ENCODE measurements around the gene ZNF497. TPM values are rescaled to one million over a fixed set of nuclear protein-coding genes. Genes with fewer than 3 reads are reported as not detected.

The ZNF497 gene
- polyA plus RNA-seq, 1 of the 3 experiments (the other 2 are of a cell fraction) = 1.1 TPM

- no peak for DNase-seq
- Histone ChIP-seq H3K27ac (ENCODE audit: low read depth in 2 of 2, low read length in 1 of 2) (peak overlapping the region in 1 of 2 experiments; percentile 31; a peak in 1 of 4 replicates), H3K27me3 (ENCODE audit: insufficient read depth) (no peaks in the 10 kb centered on the region), H3F3A (replicated peaks; ENCODE audit: insufficient read depth) (no peaks in the 10 kb centered on the region), H3K79me2 (ENCODE audit: insufficient read depth) (peaks cover 46% of the 10 kb centered on the region), H3K9me2 (no peaks in the 10 kb centered on the region), H3K9me3 (no peaks in the 10 kb centered on the region), H3K4me1 (ENCODE audit: control insufficient read depth in 1 of 2, insufficient read depth in 2 of 2, low read depth in 1 of 2, low read length in 1 of 2) (peaks cover 0 to 15% of the 10 kb centered on the region in 2 experiments; a peak in 1 of 4 replicates), H4K20me1 (ENCODE audit: insufficient read depth) (no peaks in the 10 kb centered on the region), H3K4me3 (ENCODE audit: low read depth in 2 of 2, low read length in 1 of 2) (no peak overlapping the region), H3K36me3 (replicated peaks in 1 of 2; ENCODE audit: control insufficient read depth in 1 of 2, insufficient read depth in 2 of 2, low read length in 1 of 2) (peaks cover 7 to 9% of the 10 kb centered on the region in 2 experiments), H2AFZ (ENCODE audit: low read depth) (no peak overlapping the region), H3K9ac (no peak overlapping the region), H3K4me2 (no peak overlapping the region)
- no peak for TF ChIP-seq EP300 (IDR thresholded peaks at IDR 0.05; ENCODE audit: borderline replicate concordance in 1 of 2, low read depth in 1 of 2, low read length in 1 of 2)
- TF ChIP-seq REST (IDR thresholded peaks at IDR 0.05; ENCODE audit: low read depth, low read length) = no peak
- TF ChIP-seq RFX5 (IDR thresholded peaks at IDR 0.05; ENCODE audit: low read length) = no peak
- no peak for TF ChIP-seq MAX (IDR thresholded peaks at IDR 0.05; ENCODE audit: low read depth)
- TF ChIP-seq GABPA (IDR thresholded peaks at IDR 0.05; ENCODE audit: low read depth) = no peak
- TF ChIP-seq TAF1 (IDR thresholded peaks at IDR 0.05; ENCODE audit: borderline replicate concordance, low read depth, low read length) = no peak
- no peak for TF ChIP-seq SMC3 (IDR thresholded peaks at IDR 0.05; ENCODE audit: low read depth, low read length)
- no peak for TF ChIP-seq NRF1 (IDR thresholded peaks at IDR 0.05; ENCODE audit: low read depth, low read length)
- TF ChIP-seq IRF3 (IDR thresholded peaks at IDR 0.05; ENCODE audit: low read depth, low read length) = no peak
- TF ChIP-seq CHD2 (IDR thresholded peaks at IDR 0.05; ENCODE audit: low read length, partially characterized antibody) = no peak
- no peak for TF ChIP-seq NFIC (IDR thresholded peaks at IDR 0.05; ENCODE audit: borderline replicate concordance)
- ChIA-PET CTCF (interaction anchor here (0.8 kb wide), 2 partner anchors 9 to 16 kb away, joined by 3 read pairs; no protein-coding TSS in a partner anchor), POLR2A (no interaction called here)
- 79% methylated on average over 4 of the region's 4 CpGs for WGBS (ENCODE audit: low lambda C conversion rate)
Measured at GRCh38 chr19:58330458-58330857, 32.1 kb downstream of the ZNF497 start.

- Histone ChIP-seq H3K4me2 (peak overlapping the region; percentile 92; the same call in 1 of the 2 replicates), H3K4me1 (ENCODE audit: control insufficient read depth in 1 of 2, insufficient read depth in 2 of 2, low read depth in 1 of 2, low read length in 1 of 2) (peaks cover 0 to 19% of the 10 kb centered on the region in 2 experiments; a peak in 1 of 4 replicates), H3K27ac (ENCODE audit: low read depth in 2 of 2, low read length in 1 of 2) (no peak overlapping the region), H2AFZ (ENCODE audit: low read depth) (no peak overlapping the region), H3K9me2 (no peaks in the 10 kb centered on the region), H3K27me3 (ENCODE audit: insufficient read depth) (no peaks in the 10 kb centered on the region), H4K20me1 (ENCODE audit: insufficient read depth) (no peaks in the 10 kb centered on the region), H3K4me3 (ENCODE audit: low read depth in 2 of 2, low read length in 1 of 2) (no peak overlapping the region; a peak in 1 of 4 replicates), H3F3A (replicated peaks; ENCODE audit: insufficient read depth) (no peaks in the 10 kb centered on the region), H3K36me3 (replicated peaks in 1 of 2; ENCODE audit: control insufficient read depth in 1 of 2, insufficient read depth in 2 of 2, low read length in 1 of 2) (no peaks in the 10 kb centered on the region), H3K9ac (no peak overlapping the region), H3K79me2 (ENCODE audit: insufficient read depth) (peaks cover 54% of the 10 kb centered on the region), H3K9me3 (no peaks in the 10 kb centered on the region)
- ChIA-PET POLR2A (interaction anchor here (0.9 kb wide), 1 partner anchor 58 kb away, joined by 3 read pairs; the partner anchor contains the start of gene RPS5), CTCF (interaction anchor here (1.0 to 3.7 kb wide), 7 partner anchors 18 to 191 kb away, joined by 3 to 17 read pairs (median 4); partner anchors contain the start of gene ZBTB45)
- DNase-seq = peak; percentile 61
- TF ChIP-seq POLR2AphosphoS5 (IDR thresholded peaks at IDR 0.05; ENCODE audit: low read depth, low read length) = no peak
- no peak for TF ChIP-seq RXRA (IDR thresholded peaks at IDR 0.05; ENCODE audit: borderline replicate concordance, low read depth)
- no peak for TF ChIP-seq FOXM1 (IDR thresholded peaks at IDR 0.05; ENCODE audit: low read depth)
- TF ChIP-seq JUND (IDR thresholded peaks at IDR 0.05) = no peak
- peak; percentile 42 for TF ChIP-seq CTCF (IDR thresholded peaks at IDR 0.05)
- TF ChIP-seq MAX (IDR thresholded peaks at IDR 0.05; ENCODE audit: low read depth) = no peak
- no peak for TF ChIP-seq ZBTB33 (IDR thresholded peaks at IDR 0.05; ENCODE audit: borderline replicate concordance, low read depth)
- TF ChIP-seq SMC3 (IDR thresholded peaks at IDR 0.05; ENCODE audit: low read depth, low read length) = peak; percentile 40; the same call in 1 of the 2 replicates
- peak; percentile 60 for TF ChIP-seq RAD21 (IDR thresholded peaks at IDR 0.05; ENCODE audit: low read length)
- 71% methylated on average over 10 of the region's 10 CpGs for WGBS (ENCODE audit: low lambda C conversion rate)
Measured at GRCh38 chr19:58328999-58329398, 33.6 kb downstream of the ZNF497 start.

Measured in SK-N-SH (cell line).